Caki2 (cell line): Measurements from ENCODE around the gene CEACAM1. TPM values are rescaled to one million over a fixed set of nuclear protein-coding genes. Genes with fewer than 3 reads are reported as not detected.
"Not testable (repeated sequence)": the region's sequence is repeated elsewhere in the genome, so short reads cannot be mapped to it uniquely, and the experiment has no call there.

ENCODE experiments used
- DNase-seq: peaks from one replicate; pipeline ENCODE4 v3.0.0-alpha.2; 2015; ENCODE audit warnings: low read depth
- in situ Hi-C: cut with HindIII; loops from 2 replicates; pipeline ENCODE4 v1.10.0; 2016; ENCODE audit warnings: low sequenced_read_pairs, low pct_unique_long_range_greater_than_20kb, mixed read lengths
- total RNA-seq: library from RNA; depleted of rRNA; stranded (reverse); fragments of >200 nt; shearing (Covaris generic); gene quantifications from 2 replicates; pipeline ENCODE4 v1.2.3, GENCODE V29; 2014; ENCODE audit warnings: low replicate concordance; rRNA removed

CEACAM1 gene
- total RNA-seq, 1 experiment from 2014 or later: not detected

- no peak for DNase-seq
- in situ Hi-C loops: no loop called here
These were observed 61.0 kb downstream of the CEACAM1 start for GRCh38 chr19:42467183-42467760.

- in situ Hi-C loops: no loop called here
- DNase-seq: no peak
These were observed 61.6 kb downstream of the CEACAM1 start for GRCh38 chr19:42466521-42467182.

GRCh38 chr19:42465827-42466280, 62.4 kb downstream of the CEACAM1 start:
- in situ Hi-C loops: no loop called here
- no peak for DNase-seq

GRCh38 chr19:42461700-42462324, 66.5 kb downstream of the CEACAM1 start:
- no peak for DNase-seq

GRCh38 chr19:42461231-42461630, 67.0 kb downstream of the CEACAM1 start:
- DNase-seq, in situ Hi-C loops: not testable (repeated sequence)

More at GRCh38 chr19:42461700-42462324, 66.5 kb downstream of the CEACAM1 start:
- in situ Hi-C loops: no loop called here

GRCh38 chr19:42459926-42460325, 68.4 kb downstream of the CEACAM1 start:
- in situ Hi-C loops: no loop called here
- DNase-seq: no peak

Other genes with a start within 250 kb of the CEACAM1 start
- gene PRR19, start 226.3 kb downstream of the CEACAM1 start, total RNA-seq: 3.0 TPM in 1 of 2 replicates, not detected in the other
- gene PAFAH1B3, start 225.9 kb downstream of the CEACAM1 start, total RNA-seq: 142 and 150 TPM in 2 replicates
- not detected in 2 replicates for gene TMEM145, start 215.2 kb downstream of the CEACAM1 start, total RNA-seq
- 36.8 and 75.6 TPM in 2 replicates for gene MEGF8, start 202.8 kb downstream of the CEACAM1 start, total RNA-seq
- 22.1 TPM in 1 of 2 replicates, not detected in the other for gene CNFN, start 138.2 kb downstream of the CEACAM1 start, total RNA-seq
- 5.7 and 13.1 TPM in 2 replicates for gene LIPE, start 101.1 kb downstream of the CEACAM1 start, total RNA-seq
- gene CXCL17, start 85.5 kb downstream of the CEACAM1 start, total RNA-seq: not detected in 2 replicates
- gene CEACAM8, start 66.4 kb upstream of the CEACAM1 start, total RNA-seq: not detected in 2 replicates
- gene PSG3, start 212.0 kb upstream of the CEACAM1 start, total RNA-seq: not detected in 2 replicates
- gene PSG8, start 237.2 kb upstream of the CEACAM1 start, total RNA-seq: not detected in 2 replicates